ENCODE measurements around the gene ADCY10.

- no peak for TF ChIP-seq POLR2A (IDR thresholded peaks at IDR 0.05)
- TF ChIP-seq CTCF (IDR thresholded peaks at IDR 0.05) = no peak
Measured at GRCh38 chr1:167916766-167917511, 3.0 kb upstream of the ADCY10 start.

All from right lobe of liver (tissue), 4 donors.